Mucosa of gallbladder (tissue), 1 donor: Measurements from ENCODE around the gene CAPS2. TPM values are rescaled to one million over a fixed set of nuclear protein-coding genes. Genes with fewer than 3 reads are reported as not detected.

Experiments used
- DNase-seq: peaks from one replicate; pipeline ENCODE4 v3.0.0-alpha.2; 2020; ENCODE audit warnings: low spot score
- total RNA-seq: library from RNA; stranded (reverse); gene quantifications from one replicate; pipeline ENCODE4 v1.2.1, GENCODE V29; 2021
- donor health status: DM: no; HTN: no; CAD: no.

CAPS2 gene
- total RNA-seq, 1 donor from 2014 or later: 12.4 TPM

- DNase-seq: no peak
Measured at GRCh38 chr12:75305412-75306332, 24.5 kb downstream of the CAPS2 start.

DNA sequence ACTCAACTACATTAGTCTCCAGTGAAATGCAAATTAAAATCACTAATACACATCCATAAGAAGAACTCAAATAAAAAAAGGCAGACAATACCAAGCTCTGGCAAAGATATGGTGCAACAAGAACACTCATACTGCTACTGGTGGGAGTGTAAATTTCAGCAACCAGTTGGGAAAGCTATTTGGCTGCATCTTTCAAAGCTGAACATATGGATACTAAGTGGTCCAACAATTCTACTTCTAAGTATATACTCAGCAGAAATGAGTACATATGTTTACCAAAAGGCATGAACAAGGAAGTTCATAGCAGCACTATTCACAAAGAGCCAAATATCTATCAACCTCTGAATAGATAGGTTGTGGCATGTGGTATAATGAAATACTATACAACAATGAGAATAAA, 27.3 kb downstream of the CAPS2 start:
- DNase-seq: no peak

DNA sequence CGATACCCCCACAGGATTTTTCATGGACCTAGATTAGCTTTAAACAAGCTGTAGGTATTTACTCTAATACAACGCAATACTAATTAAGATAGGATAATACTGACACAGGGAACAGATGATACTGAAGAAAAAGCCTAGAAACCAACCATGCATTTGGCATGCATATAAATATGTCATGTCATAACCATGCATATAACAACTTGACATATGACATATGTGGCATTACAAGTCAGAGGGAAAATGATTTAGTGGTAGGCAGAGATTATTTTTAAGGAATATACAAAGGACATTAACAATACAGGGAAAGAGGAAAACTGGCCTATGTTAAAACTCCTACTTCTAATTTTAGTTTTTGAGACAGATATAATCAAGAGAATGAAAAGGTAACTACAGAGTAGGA, 27.9 kb downstream of the CAPS2 start:
- DNase-seq: no peak

- DNase-seq: no peak
Measured at GRCh38 chr12:75294797-75295196, 35.3 kb downstream of the CAPS2 start.

- DNase-seq: no peak
Measured at GRCh38 chr12:75294336-75294735, 35.8 kb downstream of the CAPS2 start.

DNA sequence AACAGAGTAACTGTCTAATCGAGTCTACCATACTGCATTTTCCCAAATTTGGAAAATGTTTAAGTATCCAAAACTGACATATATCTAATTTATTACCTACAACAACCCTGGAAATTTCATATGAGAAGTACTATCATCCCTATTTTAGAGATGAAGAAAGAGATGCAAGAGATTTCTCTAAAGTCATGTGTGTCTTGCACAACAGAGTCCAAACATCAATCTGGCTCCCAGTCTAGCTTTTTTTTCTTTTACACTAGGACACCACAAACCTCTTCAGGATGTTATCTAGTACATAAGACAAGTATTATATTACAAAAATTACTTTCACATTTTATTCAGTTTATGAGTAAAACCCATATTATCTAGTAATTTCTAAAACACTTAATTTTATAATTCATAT, 39.1 kb downstream of the CAPS2 start:
- DNase-seq: no peak

DNA sequence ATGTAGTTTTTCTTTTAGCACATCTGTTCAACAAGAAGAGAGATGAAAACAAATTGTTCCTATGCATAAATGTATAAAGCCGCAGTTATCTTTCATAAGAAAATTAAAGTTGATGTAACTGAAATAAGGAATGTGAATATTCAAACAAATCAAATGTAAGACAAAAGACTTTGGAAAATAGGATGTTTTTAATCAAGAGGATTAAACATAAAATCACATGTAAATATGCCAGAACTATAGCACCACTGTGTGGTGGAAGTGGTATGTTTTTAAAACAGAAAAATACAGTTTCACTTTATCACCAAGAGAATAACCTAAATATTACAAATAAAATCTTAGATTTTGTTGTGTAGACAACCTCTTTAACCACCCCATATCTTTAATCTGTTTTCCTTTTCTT, 40.4 kb downstream of the CAPS2 start:
- DNase-seq: no peak

DNA sequence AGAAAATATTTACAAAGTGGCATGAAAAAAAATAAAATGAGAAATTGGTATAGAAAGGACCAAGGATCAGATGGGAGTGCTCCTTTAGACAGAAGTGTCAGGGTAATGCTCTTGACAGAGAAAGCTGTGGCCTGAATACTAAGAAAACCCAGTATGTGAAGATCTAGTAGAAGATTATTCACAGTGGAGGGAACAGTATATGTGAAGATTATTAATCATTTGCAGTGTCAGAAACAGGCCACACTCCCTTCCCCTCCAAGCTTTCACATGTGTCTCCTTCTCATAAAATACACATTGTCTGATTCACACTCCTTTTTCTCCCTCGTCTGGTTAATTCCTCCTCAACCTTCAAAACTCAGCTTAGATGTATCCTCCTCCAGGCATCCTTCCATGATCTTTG, 41.3 kb downstream of the CAPS2 start:
- no peak for DNase-seq

DNA sequence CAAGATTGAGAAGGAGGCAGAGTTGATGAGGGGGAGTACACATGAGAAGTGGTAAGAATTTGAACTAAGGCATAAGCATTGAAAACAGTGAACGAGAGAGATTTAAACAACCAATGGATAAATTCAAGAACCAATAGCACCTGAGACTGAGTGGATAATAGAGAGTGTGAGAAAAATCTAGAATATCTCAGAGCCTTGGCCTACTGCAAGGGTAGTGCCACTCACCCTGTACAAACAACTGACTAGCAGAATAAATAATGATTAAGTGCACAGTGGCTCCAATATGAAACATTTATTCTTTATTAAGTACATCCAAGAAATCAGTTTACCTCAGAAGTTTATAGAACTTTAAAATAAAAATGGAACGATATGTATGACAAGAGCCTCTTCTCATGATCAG, 54.4 kb downstream of the CAPS2 start:
- no peak for DNase-seq

DNA sequence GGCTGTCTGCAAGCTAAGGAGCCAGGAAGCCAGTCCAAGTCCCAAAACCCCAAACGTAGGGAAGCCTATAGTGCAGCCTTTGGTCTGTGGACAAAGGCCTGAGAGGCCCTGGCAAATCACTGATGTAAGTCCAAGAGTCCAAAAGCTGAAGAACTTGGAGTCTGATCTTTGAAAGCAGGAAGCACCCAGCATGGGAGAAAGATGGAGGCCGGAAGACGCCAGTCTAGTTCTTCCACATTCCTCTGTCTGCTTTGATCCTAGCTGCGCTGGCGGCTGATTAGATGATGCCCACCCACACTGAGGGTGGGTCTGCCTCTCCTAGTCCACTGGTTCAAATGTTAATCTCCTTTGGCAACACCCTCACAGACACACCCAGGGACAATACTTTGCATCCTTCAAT, 58.5 kb downstream of the CAPS2 start:
- DNase-seq: no peak

DNA sequence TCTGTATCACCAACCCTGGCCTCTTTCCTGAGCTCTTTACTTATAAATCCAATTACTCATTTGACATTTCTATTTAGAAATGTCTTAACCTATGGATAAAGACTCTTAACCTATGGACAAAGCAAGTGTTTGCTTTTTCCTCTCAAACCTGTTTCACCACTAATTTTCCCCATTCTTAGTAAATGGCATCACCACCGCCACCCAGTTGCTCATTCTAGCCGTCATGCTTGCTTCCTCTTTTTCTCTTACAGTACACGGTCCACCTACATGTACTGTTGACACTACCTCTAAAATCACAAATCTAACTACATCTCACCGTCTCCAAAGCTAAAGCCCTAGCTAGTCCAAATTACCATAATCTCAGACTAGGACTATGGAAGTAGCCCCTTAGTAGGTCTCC, 60.0 kb downstream of the CAPS2 start:
- no peak for DNase-seq

GRCh38 chr12:75269209-75269608, 60.9 kb downstream of the CAPS2 start:
- DNase-seq: no peak

DNA sequence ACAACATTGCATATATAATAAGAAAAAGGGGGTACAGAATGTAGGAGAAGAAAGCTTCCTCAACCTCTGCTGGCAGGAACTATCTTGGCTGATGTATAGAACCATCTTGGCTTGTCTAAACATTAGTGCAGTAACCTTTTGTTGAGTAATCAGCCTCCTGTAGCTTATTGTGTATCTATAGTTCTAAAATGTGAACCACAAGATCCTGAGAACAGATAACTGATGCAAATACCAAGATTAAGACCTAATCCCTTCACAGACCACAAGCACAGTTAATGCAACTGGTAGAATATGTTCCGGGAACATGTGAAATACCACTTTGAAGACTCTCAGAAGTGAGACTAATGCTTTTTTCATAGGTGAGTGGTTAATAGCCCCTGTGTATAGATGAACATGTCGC, 69.8 kb downstream of the CAPS2 start:
- DNase-seq: no peak

DNA sequence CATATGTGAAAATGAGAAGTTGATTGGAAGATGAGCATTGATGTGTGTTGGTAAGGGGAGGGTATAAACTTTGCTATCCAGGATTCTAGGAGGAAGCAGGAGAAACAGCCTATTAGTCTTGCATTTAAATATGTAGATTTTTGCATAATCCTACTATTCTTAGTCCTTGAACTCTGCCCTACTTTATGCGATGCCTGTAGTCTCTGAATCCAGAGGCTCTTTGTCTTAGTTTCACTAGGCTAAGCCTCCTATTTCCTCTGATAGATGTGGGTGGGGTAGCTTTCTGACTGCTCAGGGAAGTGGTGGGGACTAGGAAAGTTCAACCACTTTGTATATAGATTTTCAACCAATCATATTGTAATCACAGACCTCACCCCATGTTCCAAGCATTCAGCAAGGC, 71.0 kb downstream of the CAPS2 start:
- DNase-seq: no peak

DNA sequence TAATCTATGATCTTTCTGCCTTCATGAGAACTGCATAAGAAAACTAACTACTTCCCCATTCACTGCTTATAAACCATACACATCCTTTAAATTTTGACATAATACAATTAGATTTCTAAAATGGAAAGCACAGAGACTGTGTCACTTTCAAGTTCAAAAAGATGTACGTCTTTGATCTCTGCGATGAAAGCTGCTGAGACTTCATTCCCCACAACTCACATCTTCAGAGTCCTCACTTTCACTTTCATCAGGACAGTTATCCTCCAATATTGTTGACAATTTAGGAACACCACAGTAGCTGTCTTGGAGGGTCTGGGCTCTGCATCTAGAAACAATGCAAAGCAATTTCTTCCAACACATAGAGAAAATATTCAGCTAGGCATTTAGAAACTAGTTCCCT, 72.6 kb downstream of the CAPS2 start:
- no peak for DNase-seq

DNA sequence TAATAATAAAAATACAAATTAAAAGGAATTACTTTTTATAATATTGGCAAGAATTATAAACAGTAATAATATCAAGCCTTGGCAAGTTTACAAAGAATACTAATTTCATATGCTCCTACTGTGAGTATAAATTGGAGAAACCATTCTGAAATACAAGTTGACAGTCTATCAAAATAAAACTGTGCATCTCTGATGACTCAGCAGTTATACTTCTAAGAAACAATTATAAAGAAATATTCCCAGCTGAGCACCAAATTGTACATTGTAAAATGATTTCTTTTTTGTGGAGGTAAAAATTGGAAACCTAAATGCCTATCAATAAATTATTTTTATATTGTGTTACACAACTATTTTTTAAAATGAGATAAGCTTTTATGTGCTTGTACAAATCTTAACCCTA, 85.0 kb downstream of the CAPS2 start:
- DNase-seq: no peak

- no peak for DNase-seq
Measured at GRCh38 chr12:75239987-75240386, 90.1 kb downstream of the CAPS2 start.

GRCh38 chr12:75236206-75236605, 93.9 kb downstream of the CAPS2 start:
- DNase-seq: no peak

DNA sequence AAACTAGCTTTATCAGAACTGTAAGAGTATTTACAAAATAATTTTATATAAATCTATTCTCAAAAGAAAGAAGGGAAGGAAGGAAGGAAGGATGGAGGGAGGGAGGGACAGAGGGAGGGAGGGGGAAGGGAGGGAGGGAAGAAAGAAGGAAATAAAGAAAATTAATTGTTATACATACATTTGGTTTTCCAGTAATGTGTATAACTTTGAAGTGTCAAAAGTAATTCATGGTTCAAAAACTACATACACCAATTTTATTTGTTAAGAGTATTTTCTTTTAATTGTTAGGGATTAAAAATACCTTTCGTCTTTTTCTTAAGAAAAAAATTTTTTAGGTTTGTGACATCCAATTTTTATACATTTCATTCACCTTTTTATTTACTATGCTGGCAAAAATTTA, 103.0 kb downstream of the CAPS2 start:
- DNase-seq: no peak

Other genes starting within 250 kb of the CAPS2 start
- gene KCNC2, start 120.5 kb downstream of the CAPS2 start, total RNA-seq: not detected
- not detected for gene GLIPR1L1, start 4.3 kb upstream of the CAPS2 start, total RNA-seq
- gene GLIPR1L2, start 60.8 kb upstream of the CAPS2 start, total RNA-seq: 0.78 TPM
- 44.4 TPM for gene GLIPR1, start 150.4 kb upstream of the CAPS2 start, total RNA-seq
- gene KRR1, start 181.3 kb upstream of the CAPS2 start, total RNA-seq: 34.4 TPM